Measurements from ENCODE around the gene TMC6. TPM values are rescaled to one million over a fixed set of nuclear protein-coding genes. Genes with fewer than 3 reads are reported as not detected.

The TMC6 gene
- total RNA-seq, 4 donors from 2014 or later: 31.6 to 44.8 (median 39.0) TPM

- intact Hi-C loops (cut with DNase I; ENCODE audit: low total_unique reads): no loop called here
- whole genome bisulfite sequencing, 2 donors: 96% methylated on average over 4 of the region's 4 CpGs
- DNase-seq (ENCODE audit: low spot score in 2 of 2): no peak
- no peak overlapping the region for H3K4me3 ChIP-seq (ENCODE audit: low read depth, poor library complexity, severe bottlenecking)
- TF ChIP-seq POLR2A (IDR thresholded peaks at IDR 0.05): no peak
- TF ChIP-seq CTCF (IDR thresholded peaks at IDR 0.05): no peak
These were observed 63.8 kb downstream of the TMC6 start for GRCh38 chr17:78064708-78065107.

DNA sequence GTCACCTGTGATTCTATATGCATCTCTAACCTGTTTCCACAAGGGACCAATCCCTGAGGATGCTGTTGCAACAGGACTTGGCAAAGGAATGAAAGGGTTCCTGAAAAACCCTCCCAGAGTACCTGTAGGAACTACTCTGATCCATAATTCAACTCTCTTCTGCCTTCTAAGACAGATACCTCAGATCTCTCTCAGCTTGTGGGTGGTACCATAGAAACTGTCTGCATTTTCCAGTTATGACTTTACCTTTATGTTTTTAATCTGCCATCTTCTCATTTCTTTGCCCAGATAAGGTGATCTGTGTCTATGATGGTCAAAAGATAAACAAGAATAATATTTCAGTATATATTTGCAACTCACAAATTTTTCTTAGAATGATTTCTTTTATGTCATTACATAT, 65.1 kb downstream of the TMC6 start:
- no peak for DNase-seq (ENCODE audit: low spot score in 2 of 2)
- intact Hi-C loops (cut with DNase I; ENCODE audit: low total_unique reads): no loop called here
- H3K4me3 ChIP-seq (ENCODE audit: low read depth, poor library complexity, severe bottlenecking): no peak overlapping the region
- no peak for TF ChIP-seq POLR2A (IDR thresholded peaks at IDR 0.05)
- TF ChIP-seq CTCF (IDR thresholded peaks at IDR 0.05): no peak

DNA sequence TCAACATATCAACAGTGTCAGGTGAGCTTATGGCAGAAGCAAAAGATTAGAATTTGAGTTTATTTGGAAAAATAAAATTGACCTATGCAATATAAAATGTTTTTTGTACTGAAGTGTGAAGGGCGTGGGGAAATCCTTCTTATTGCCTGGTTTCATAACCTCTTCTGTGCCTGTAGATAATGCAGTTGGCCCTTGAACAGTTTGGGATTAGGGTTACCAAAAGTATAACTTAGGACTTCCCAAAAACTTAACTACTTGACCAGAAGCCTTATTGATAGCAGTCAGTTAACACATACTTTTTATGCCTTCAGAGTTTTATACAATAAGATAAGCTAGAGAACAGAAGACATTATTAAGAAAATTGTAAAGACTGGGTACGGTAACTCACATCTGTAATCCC, 66.0 kb downstream of the TMC6 start:
- no peak overlapping the region for H3K4me3 ChIP-seq (ENCODE audit: low read depth, poor library complexity, severe bottlenecking)
- intact Hi-C loops (cut with DNase I; ENCODE audit: low total_unique reads): no loop called here
- no peak for TF ChIP-seq CTCF (IDR thresholded peaks at IDR 0.05)
- no peak for TF ChIP-seq POLR2A (IDR thresholded peaks at IDR 0.05)
- DNase-seq (ENCODE audit: low spot score in 2 of 2): no peak
- 90 to 100% methylated on average over 2 of the region's 2 CpGs for WGBS, 2 donors

Other genes with a start within 250 kb of the TMC6 start
- 10 to 100 TPM in 1 of 4 donors, 1 to 10 TPM in 3; 5.3 to 15.4 (median 6.8) TPM for gene TNRC6C, start 170.1 kb downstream of the TMC6 start, total RNA-seq
- gene TMC8, start 2.0 kb upstream of the TMC6 start, total RNA-seq: 1 to 10 TPM; 1.5 to 2.7 (median 1.7) TPM
- gene C17orf99, start 17.6 kb upstream of the TMC6 start, total RNA-seq: 1 to 10 TPM in 1 of 4 donors, under 1 TPM in 3; 0.42 to 1.6 (median 0.62) TPM
- gene SYNGR2, start 39.8 kb upstream of the TMC6 start, total RNA-seq: 100 to 1,000 TPM in 3 of 4 donors, 10 to 100 TPM in 1; 97.9 to 169 (median 144) TPM
- gene TK1, start 58.3 kb upstream of the TMC6 start, total RNA-seq: 1 to 10 TPM; 1.7 to 4.1 (median 2.9) TPM
- gene AFMID, start 58.6 kb upstream of the TMC6 start, total RNA-seq: 10 to 100 TPM; 41.4 to 77.7 (median 59.7) TPM
- 1 to 10 TPM; 1.8 to 6.7 (median 3.9) TPM for gene BIRC5, start 85.5 kb upstream of the TMC6 start, total RNA-seq
- not detected for gene TMEM235, start 102.9 kb upstream of the TMC6 start, total RNA-seq
- 10 to 100 TPM; 12.5 to 45.0 (median 13.0) TPM for gene SOCS3, start 231.3 kb upstream of the TMC6 start, total RNA-seq
- 10 to 100 TPM; 30.4 to 40.3 (median 39.9) TPM for gene PGS1, start 249.9 kb upstream of the TMC6 start, total RNA-seq

All from lower leg skin (tissue), 4 donors.